OCI-LY3 (cell line): ENCODE data around the gene SAMD14.
"Not testable (repeated sequence)": the region's sequence is repeated elsewhere in the genome, so short reads cannot be mapped to it uniquely, and the experiment has no call there.

Source experiments
- H2AFZ ChIP-seq: fragments of 200-600, 300-600 bp; shearing (Covaris generic); 2 replicates; pipeline ENCODE4 v1.6.0; 2014; ENCODE audit warnings: antibody characterized with exemption, low read depth, low read length
- H3K27ac ChIP-seq: fragments of 200-600, 300-600 bp; sonication (generic); 2 replicates; pipeline ENCODE4 v1.5.1; 2014; ENCODE audit warnings: mild to moderate bottlenecking, low read length, moderate library complexity, mixed read lengths
- H3K27me3 ChIP-seq: fragments of 200-600, 300-600 bp; sonication (generic); 2 replicates; pipeline ENCODE4 v1.6.1; 2014; ENCODE audit warnings: low read depth, low read length, mixed read lengths
- H3K36me3 ChIP-seq: fragments of 200-600, 300-600 bp; sonication (generic); replicated peaks from 2 replicates; pipeline ENCODE3; 2014; ENCODE audit warnings: low read depth, low read length, mixed read lengths
- H3K4me1 ChIP-seq: fragments of 300-600, 200-600 bp; sonication (generic); 2 replicates; pipeline ENCODE4 v1.6.1; 2014; ENCODE audit warnings: low read length, mixed read lengths
- H3K4me2 ChIP-seq: fragments of 200-600, 300-600 bp; sonication (generic); 2 replicates; pipeline ENCODE4 v1.6.1; 2014; ENCODE audit warnings: low read length, mixed read lengths
- H3K4me3 ChIP-seq: fragments of 300-600, 200-600 bp; sonication (generic); 2 replicates; pipeline ENCODE4 v1.5.1; 2014; ENCODE audit warnings: antibody characterized with exemption, mild to moderate bottlenecking, low read length, moderate library complexity
- H3K79me2 ChIP-seq: fragments of 300-600, 200-600 bp; shearing (Covaris generic); 2 replicates; pipeline ENCODE4 v1.6.1; 2014; ENCODE audit warnings: mild to moderate bottlenecking, low read length, mixed read lengths
- H3K9ac ChIP-seq: fragments of 300-600, 200-600 bp; shearing (Covaris generic); 2 replicates; pipeline ENCODE4 v1.6.0; 2014; ENCODE audit warnings: mild to moderate bottlenecking, low read length, moderate library complexity
- H3K9me3 ChIP-seq: fragments of 200-600, 300-600 bp; shearing (Covaris generic); 2 replicates; pipeline ENCODE4 v1.6.1; 2014; ENCODE audit warnings: low read length, mixed read lengths; ENCODE audit not compliant: insufficient read depth
- H4K20me1 ChIP-seq: fragments of 200-600, 300-600 bp; sonication (generic); 2 replicates; pipeline ENCODE4 v1.6.1; 2016; ENCODE audit warnings: low read length, mixed read lengths; ENCODE audit not compliant: insufficient read depth
- CTCF ChIP-seq: fragments of 200-600, 300-600 bp; sonication (generic); IDR thresholded peaks from 2 replicates; pipeline ENCODE4 v1.5.1; 2014; ENCODE audit warnings: antibody characterized with exemption, low read length, low read depth
- EZH2phosphoT487 ChIP-seq: fragments of 200-600 bp; shearing (Covaris generic); IDR thresholded peaks from 2 replicates; pipeline ENCODE4 v1.6.1; 2018; ENCODE audit warnings: antibody characterized with exemption, mixed run types, low read depth

SAMD14 gene

GRCh38 chr17:50063561-50064252 is 66.3 kb downstream of the SAMD14 start:
- TF ChIP-seq CTCF (no peak), EZH2phosphoT487 (no peak)
- Histone ChIP-seq H3K79me2 (no peaks in the 10 kb centered on the region), H4K20me1 (no peaks in the 10 kb centered on the region), H3K27ac (no peak overlapping the region), H2AFZ (no peak overlapping the region), H3K27me3 (no peaks in the 10 kb centered on the region), H3K4me1 (peaks cover 5% of the 10 kb centered on the region; the same call in 1 of the 2 replicates), H3K4me3 (no peak overlapping the region), H3K9ac (no peak overlapping the region), H3K4me2 (no peak overlapping the region), H3K36me3 (no peaks in the 10 kb centered on the region), H3K9me3 (no peaks in the 10 kb centered on the region)

- no peaks in the 10 kb centered on the region for H4K20me1 ChIP-seq
- no peak overlapping the region for H2AFZ ChIP-seq
- H3K4me2 ChIP-seq: no peak overlapping the region
- H3K27ac ChIP-seq: no peak overlapping the region
- H3K4me1 ChIP-seq: peaks cover 5% of the 10 kb centered on the region; the same call in 1 of the 2 replicates
- TF ChIP-seq CTCF: no peak
- no peak for TF ChIP-seq EZH2phosphoT487
- H3K79me2 ChIP-seq: no peaks in the 10 kb centered on the region
- no peaks in the 10 kb centered on the region for H3K36me3 ChIP-seq
- H3K27me3 ChIP-seq: no peaks in the 10 kb centered on the region
- no peak overlapping the region for H3K9ac ChIP-seq
- no peaks in the 10 kb centered on the region for H3K9me3 ChIP-seq
- no peak overlapping the region for H3K4me3 ChIP-seq
These were observed 67.4 kb downstream of the SAMD14 start for GRCh38 chr17:50062293-50063243.

GRCh38 chr17:50061713-50062045 is 68.3 kb downstream of the SAMD14 start:
- H3K4me2 ChIP-seq, H2AFZ ChIP-seq, H3K36me3 ChIP-seq, H3K27ac ChIP-seq, H3K79me2 ChIP-seq, H3K9me3 ChIP-seq, H3K9ac ChIP-seq, H3K27me3 ChIP-seq, H3K4me3 ChIP-seq, H4K20me1 ChIP-seq: not testable (repeated sequence)
- H3K4me1 ChIP-seq: peaks cover 12% of the 10 kb centered on the region

GRCh38 chr17:50060951-50061712 is 68.8 kb downstream of the SAMD14 start:
- Histone ChIP-seq H3K4me3 (no peak overlapping the region), H3K9me3 (no peaks in the 10 kb centered on the region), H3K9ac (no peak overlapping the region), H4K20me1 (no peaks in the 10 kb centered on the region), H3K27ac (no peak overlapping the region), H2AFZ (no peak overlapping the region), H3K27me3 (no peaks in the 10 kb centered on the region), H3K4me2 (no peak overlapping the region), H3K79me2 (no peaks in the 10 kb centered on the region), H3K4me1 (peaks cover 12% of the 10 kb centered on the region), H3K36me3 (no peaks in the 10 kb centered on the region)
- TF ChIP-seq EZH2phosphoT487: no peak
- no peak for TF ChIP-seq CTCF
